Superior temporal gyrus (tissue), 1 donor: Measurements from ENCODE around the gene AADAC.
"Not testable (repeated sequence)": the region's sequence is repeated elsewhere in the genome, so short reads cannot be mapped to it uniquely, and the experiment has no call there.

ENCODE experiments used
- DNase-seq: peaks from one replicate; pipeline ENCODE4 v3.0.0-alpha.2; 2016; ENCODE audit errors: extremely low spot score

The AADAC gene, protein sequence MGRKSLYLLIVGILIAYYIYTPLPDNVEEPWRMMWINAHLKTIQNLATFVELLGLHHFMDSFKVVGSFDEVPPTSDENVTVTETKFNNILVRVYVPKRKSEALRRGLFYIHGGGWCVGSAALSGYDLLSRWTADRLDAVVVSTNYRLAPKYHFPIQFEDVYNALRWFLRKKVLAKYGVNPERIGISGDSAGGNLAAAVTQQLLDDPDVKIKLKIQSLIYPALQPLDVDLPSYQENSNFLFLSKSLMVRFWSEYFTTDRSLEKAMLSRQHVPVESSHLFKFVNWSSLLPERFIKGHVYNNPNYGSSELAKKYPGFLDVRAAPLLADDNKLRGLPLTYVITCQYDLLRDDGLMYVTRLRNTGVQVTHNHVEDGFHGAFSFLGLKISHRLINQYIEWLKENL

DNA sequence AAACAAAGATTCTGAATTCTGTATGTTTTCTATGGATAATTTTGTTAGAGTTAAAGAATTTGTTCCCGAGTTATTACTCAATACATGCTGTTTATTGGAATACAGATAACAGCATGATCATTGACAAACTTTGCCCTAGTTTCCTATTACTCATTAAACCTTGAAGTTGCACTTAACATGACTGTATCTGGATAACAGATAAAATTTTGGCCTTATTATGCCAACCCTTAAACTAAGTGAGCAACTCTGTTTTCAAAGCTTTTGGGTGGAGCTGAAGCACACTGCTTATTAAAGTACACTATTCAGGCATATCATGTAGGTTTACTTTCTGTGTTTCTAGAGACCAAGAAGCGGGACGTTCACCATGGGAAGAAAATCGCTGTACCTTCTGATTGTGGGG, at the start of gene AADAC:
TSS of gene AADAC (plus strand) at position 318 of the 400 bp plus-strand sequence. CDS start at position 365, 47 bp downstream.
- DNase-seq, result no peak

GRCh38 chr3:151764699-151765098, 49.2 kb upstream of the AADAC start:
- not testable (repeated sequence) for DNase-seq

DNA sequence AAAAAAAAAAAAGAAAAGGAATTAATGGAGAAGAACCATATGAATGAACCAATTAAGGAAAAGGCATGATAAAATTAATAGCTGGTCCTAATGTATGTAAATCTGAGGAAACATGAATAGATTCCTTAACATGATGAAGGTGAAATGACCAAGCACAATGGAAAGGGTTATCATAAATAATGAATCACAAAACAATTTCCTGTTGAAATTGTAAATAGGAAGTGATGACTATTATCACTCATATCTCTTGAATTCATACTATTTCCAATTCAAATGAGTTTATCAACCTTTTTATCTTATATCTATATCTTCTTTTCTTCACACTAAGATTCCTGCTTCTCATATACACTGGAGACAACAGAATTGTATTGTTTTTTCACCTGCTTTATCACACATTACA, 48.2 kb upstream of the AADAC start:
- DNase-seq, result no peak

DNA sequence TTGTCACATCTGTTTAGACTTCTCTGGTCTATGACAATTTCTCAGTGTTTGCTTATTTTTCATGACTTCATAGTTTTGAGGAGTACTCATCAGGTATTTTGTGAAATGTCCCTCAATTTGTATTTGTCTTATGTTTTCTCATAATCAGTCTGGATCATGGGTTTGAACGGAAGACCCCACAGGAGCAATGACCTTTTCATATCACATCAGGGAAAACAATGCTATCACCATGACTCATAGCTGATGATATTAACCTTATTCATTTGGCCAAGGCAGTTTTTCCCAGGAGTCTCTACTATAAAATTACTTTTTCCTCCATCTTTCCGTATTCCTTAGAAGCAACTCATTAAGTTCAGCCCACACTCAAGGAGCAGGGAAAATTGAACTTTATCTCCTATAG, 47.5 kb upstream of the AADAC start:
- no peak for DNase-seq

DNA sequence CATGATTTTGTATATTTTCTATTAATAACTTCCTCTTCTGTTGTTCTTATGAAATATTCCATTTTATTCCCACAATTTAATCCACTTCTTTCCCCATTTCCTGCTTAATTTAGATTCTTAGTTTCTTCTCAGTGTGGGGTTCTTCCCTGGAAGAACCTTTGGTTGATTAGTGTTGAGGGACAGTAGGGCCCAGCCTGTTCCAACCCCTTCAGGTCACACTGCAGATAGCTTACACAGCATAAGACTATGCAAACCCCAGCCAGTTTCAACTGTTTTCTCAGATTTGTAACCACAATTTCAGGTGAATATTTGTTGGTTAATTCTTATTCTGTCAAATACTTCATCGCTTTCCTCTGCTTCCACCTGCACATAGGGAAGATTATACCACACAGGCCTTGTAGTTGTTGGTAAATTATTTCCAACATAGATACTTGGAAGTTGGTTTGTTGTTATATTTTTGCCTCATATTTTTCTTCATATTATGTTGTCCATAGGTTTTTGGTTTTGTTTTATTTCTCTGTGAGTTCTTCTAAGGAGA, 45.5 kb upstream of the AADAC start:
- DNase-seq, result no peak

DNA sequence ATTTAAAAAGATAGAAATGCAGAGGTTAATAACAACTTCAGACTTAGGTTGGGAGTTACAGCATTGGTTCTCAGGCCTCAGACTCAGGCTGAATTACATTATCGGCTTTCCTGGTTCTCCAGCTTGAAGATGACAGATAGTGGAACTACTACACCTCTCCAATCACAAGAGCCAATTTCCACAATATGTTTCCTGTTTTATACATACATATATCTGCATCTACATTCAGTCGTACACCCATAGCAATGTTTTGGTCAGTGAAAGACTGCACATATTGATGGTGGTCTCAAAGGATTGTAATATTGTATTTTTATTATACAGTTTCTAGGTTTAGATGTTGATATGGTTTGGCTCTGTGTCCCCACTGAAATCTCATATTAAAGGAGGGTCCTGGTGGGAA, 44.7 kb upstream of the AADAC start:
- no peak for DNase-seq

- DNase-seq, result no peak
These were observed 43.0 kb upstream of the AADAC start for GRCh38 chr3:151770956-151771355.

DNA sequence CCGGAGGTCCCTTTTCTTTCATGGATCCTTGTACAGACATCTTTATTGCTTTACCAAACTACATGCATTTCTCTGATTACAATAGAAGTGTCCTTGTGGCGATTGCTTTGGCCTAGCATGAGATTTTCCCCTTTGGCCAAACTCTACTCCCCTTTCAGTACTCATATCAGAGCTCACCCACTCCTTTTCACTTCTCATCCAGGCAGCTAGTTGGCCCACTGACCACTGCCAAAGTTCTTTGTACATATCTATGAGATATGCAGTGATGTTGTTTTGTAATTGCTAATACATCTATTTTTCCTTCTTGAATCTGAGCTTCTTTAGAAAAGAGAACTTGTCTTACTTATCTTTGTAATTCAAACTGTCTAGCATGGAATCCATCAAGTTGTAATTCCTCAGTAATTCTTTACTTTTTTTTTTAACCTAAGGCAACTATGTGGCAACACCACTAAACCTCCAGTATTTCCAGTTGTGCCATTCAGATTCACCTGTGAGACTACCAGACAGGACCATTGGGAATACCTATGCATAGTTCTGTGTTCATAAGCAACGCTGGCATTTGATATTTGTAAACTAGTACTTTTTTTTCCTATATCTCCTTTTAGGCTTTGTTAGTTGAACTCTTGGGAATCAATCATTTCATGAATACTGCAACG, 41.0 kb upstream of the AADAC start:
- DNase-seq, result no peak

- no peak for DNase-seq
These were observed 39.7 kb upstream of the AADAC start for GRCh38 chr3:151774235-151774634.

DNA sequence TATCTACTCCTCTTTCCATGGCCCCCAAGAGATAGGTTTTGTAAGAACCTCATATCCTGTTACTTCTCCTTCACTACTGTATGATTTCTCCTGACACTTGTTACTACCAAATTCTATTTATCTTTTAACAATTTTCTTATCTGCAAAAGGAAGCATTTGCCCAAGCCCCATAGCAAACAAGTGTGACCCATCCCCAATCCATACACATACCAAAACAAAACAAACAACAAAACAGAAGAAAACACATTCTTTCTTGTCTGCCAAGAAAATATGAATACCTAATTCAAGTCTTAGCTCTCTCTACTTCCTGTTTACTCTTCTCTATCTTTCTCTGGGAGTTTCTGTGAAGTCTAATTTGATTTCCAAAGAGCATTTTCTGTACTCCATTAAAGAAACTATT, 39.0 kb upstream of the AADAC start:
- DNase-seq, result no peak

- DNase-seq, result no peak
These were observed 38.3 kb upstream of the AADAC start for GRCh38 chr3:151775314-151776258.

- DNase-seq, result no peak
These were observed 37.6 kb upstream of the AADAC start for GRCh38 chr3:151776259-151776740.

DNA sequence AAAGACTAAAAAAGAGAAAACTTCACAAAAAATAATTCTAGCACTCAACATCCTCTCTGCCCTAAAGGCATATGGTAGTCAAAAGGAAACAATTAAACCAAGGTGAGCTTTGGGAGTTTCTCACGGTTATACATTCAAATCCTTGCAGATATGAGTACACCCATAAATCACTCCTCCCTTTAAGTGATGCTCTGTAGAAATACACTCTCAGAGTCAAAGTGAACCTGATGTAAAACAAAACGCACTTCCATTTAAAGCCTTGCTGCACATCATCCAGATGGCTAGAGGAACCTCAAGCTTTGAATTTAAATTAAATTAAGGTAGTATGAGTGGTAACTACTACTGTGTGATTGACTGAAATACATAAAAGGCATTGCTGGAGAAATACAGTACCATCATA, 36.0 kb upstream of the AADAC start:
- DNase-seq, result no peak

GRCh38 chr3:151787626-151788025, 26.3 kb upstream of the AADAC start:
- DNase-seq, result no peak

DNA sequence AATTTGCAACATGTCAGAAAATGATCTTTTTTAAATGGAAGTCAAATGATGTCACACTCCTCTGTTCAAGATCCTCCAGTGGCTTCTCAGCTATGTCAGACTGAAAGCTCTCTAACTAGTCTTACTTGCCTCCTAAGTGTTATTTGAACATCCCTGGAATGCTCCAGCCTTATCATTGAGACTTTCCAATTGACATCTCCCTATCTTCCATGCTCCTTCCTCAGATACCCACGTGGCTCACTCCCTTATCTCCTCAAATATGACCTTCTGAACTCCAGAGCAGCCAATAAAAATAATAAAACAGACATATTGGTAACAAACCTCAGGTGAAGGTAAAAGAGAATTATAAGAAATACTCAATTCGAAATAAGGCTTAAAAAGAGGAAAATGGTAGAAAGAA, 25.5 kb upstream of the AADAC start:
- DNase-seq, result no peak

GRCh38 chr3:151789853-151790463, 24.0 kb upstream of the AADAC start:
- DNase-seq, result no peak

GRCh38 chr3:151790763-151791162, 23.2 kb upstream of the AADAC start:
- DNase-seq, result not testable (repeated sequence)

DNA sequence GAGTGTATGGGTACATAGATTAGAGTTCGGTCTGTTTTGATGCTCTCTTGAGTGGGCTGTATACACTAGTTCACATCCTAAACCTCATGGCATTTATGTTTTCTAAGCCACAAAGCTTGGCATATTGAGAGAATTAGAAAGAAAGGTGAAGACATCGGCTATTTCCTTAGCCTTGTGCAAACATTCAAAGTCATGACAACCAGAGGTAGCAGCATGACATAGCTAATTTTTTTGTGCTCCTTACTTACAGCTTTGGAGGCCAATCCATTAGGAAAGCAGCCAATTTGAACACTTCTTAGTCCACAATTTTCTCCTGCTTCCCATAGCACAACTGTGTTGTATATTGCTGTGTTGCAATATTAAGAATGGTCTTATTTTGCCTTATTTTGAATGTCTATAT, 21.5 kb upstream of the AADAC start:
- DNase-seq, result no peak

GRCh38 chr3:151793636-151794035, 20.3 kb upstream of the AADAC start:
- DNase-seq, result no peak

DNA sequence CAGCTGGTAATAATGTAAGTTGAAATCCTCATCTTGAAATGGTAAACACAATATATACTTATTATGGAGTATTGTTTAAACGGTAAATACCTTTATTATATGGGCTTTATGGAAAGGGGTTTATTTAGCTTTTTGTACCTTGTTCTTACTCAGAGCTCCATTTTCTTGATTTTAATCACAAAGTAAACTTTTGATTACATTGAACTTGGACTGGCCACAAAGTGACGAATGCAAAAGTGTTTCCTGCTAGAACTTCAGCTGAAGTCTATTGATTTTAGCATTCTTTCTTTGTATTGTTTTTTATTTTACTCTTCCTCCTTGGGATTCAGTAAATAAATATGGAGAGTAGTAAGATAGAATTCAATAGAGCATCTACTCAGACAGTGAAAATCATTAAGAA, 19.8 kb upstream of the AADAC start:
- no peak for DNase-seq

DNA sequence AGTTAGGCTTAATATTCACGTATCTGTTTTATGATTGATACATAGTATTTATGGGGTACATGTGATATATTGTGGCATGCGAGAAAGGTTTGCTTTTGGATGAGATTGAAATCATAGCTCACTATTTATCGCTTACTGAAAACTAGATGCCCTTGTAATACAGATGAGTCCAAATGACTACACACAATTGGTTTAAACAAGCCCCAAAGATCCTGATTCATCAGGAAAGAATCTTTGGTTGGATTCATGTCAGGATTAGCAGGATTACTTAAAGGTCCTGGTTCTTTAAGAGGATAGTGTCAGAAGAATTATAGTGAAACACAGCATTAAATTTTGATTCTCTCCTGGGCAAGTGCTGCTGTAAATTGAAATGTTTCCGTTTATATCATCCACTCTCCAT, 18.6 kb upstream of the AADAC start:
- DNase-seq, result no peak
